DOHH2 (cell line): Measurements from ENCODE around the gene SESN1.

Source experiments
- H3F3A ChIP-seq: fragments of 200-600 bp; sonication (generic), shearing (Covaris generic); 2 replicates; pipeline ENCODE4 v1.6.0; 2016; ENCODE audit warnings: antibody characterized with exemption, mild to moderate bottlenecking; ENCODE audit not compliant: control insufficient read depth, insufficient read depth
- H3K27ac ChIP-seq: fragments of 200-600 bp; sonication (generic); 2 replicates; pipeline ENCODE4 v1.5.1; 2014; ENCODE audit warnings: low read depth, mild to moderate bottlenecking, low read length, moderate library complexity
- H3K27me3 ChIP-seq: fragments of 200-600 bp; sonication (generic); 2 replicates; pipeline ENCODE4 v1.6.1; 2014; ENCODE audit warnings: mild to moderate bottlenecking, low read length, mixed read lengths; ENCODE audit not compliant: control insufficient read depth
- H3K36me3 ChIP-seq: fragments of 200-600 bp; sonication (generic); 2 replicates; pipeline ENCODE4 v1.6.1; 2014; ENCODE audit warnings: mild to moderate bottlenecking, low read length, moderate library complexity, mixed read lengths; ENCODE audit not compliant: control insufficient read depth
- H3K4me1 ChIP-seq: fragments of 200-600 bp; sonication (generic); 2 replicates; pipeline ENCODE4 v1.6.1; 2014; ENCODE audit warnings: mild to moderate bottlenecking, low read length, mixed read lengths; ENCODE audit not compliant: control insufficient read depth
- H3K4me2 ChIP-seq: fragments of 200-600 bp; sonication (generic); 2 replicates; pipeline ENCODE4 v1.6.0; 2014; ENCODE audit warnings: mild to moderate bottlenecking, low read length, moderate library complexity
- H3K4me3 ChIP-seq: fragments of 200-600 bp; sonication (generic); 2 replicates; pipeline ENCODE4 v1.5.1; 2014; ENCODE audit warnings: mild to moderate bottlenecking, low read length, mixed read lengths
- H3K79me2 ChIP-seq: fragments of 200-600 bp; sonication (generic); 2 replicates; pipeline ENCODE4 v1.6.1; 2014; ENCODE audit warnings: mild to moderate bottlenecking, low read length, mixed read lengths; ENCODE audit not compliant: control insufficient read depth
- H3K9me2 ChIP-seq: fragments of 200-600 bp; sonication (generic); replicated peaks from 2 replicates; pipeline ENCODE4 v1.6.1; 2014; ENCODE audit warnings: mild to moderate bottlenecking, low read length, mixed read lengths; ENCODE audit not compliant: control insufficient read depth
- H3K9me3 ChIP-seq: fragments of 200-600 bp; sonication (generic); 2 replicates; pipeline ENCODE4 v1.6.1; 2014; ENCODE audit warnings: antibody characterized with exemption, low read length, mixed read lengths; ENCODE audit not compliant: control insufficient read depth, insufficient read depth
- H4K20me1 ChIP-seq: fragments of 200-600 bp; sonication (generic); 2 replicates; pipeline ENCODE4 v1.6.0; 2014; ENCODE audit warnings: low read depth, mild to moderate bottlenecking, antibody characterized with exemption, low read length, moderate library complexity; ENCODE audit not compliant: control insufficient read depth, insufficient read depth
- CTCF ChIP-seq: fragments of 200-600 bp; sonication (generic); IDR thresholded peaks from one replicate; pipeline ENCODE4 v1.5.1; 2014; ENCODE audit warnings: antibody characterized with exemption, mild to moderate bottlenecking, low read depth, low read length; ENCODE audit not compliant: poor library complexity, severe bottlenecking
- EZH2phosphoT487 ChIP-seq: fragments of 200-600 bp; sonication (generic); IDR thresholded peaks from 2 replicates; pipeline ENCODE4 v1.6.1; 2017; ENCODE audit warnings: borderline replicate concordance, mild to moderate bottlenecking, antibody characterized with exemption, low read length, moderate library complexity, mixed read lengths

Gene SESN1

GRCh38 chr6:108951351-108951953 is 143.2 kb downstream of the SESN1 start:
- H3K79me2 ChIP-seq: no peaks in the 10 kb centered on the region
- no peaks in the 10 kb centered on the region for H3K36me3 ChIP-seq
- H3K4me3 ChIP-seq: no peak overlapping the region
- H3K9me3 ChIP-seq: no peaks in the 10 kb centered on the region
- 0 out of 2 replicates have a peak, but pooled peaks cover 4% of the 10 kb centered on the region for H3K27me3 ChIP-seq
- no peaks in the 10 kb centered on the region for H3K4me1 ChIP-seq
- TF ChIP-seq EZH2phosphoT487 (no peak), CTCF (no peak)
- H3F3A ChIP-seq: no peaks in the 10 kb centered on the region
- no peak overlapping the region for H3K27ac ChIP-seq
- no peaks in the 10 kb centered on the region for H4K20me1 ChIP-seq
- H3K9me2 ChIP-seq: no peaks in the 10 kb centered on the region
- no peak overlapping the region for H3K4me2 ChIP-seq

- no peak overlapping the region for H3K4me2 ChIP-seq
- H4K20me1 ChIP-seq: no peaks in the 10 kb centered on the region
- H3K79me2 ChIP-seq: no peaks in the 10 kb centered on the region
- TF ChIP-seq EZH2phosphoT487: no peak
- no peak for TF ChIP-seq CTCF
- H3K36me3 ChIP-seq: no peaks in the 10 kb centered on the region
- H3K9me3 ChIP-seq: no peaks in the 10 kb centered on the region
- no peaks in the 10 kb centered on the region for H3K4me1 ChIP-seq
- no peak overlapping the region for H3K4me3 ChIP-seq
- no peak overlapping the region for H3K27ac ChIP-seq
- no peaks in the 10 kb centered on the region for H3F3A ChIP-seq
- no peaks in the 10 kb centered on the region for H3K9me2 ChIP-seq
- H3K27me3 ChIP-seq: 0 out of 2 replicates have a peak, but pooled peaks cover 4% of the 10 kb centered on the region
These were observed 146.4 kb downstream of the SESN1 start for GRCh38 chr6:108948181-108948661.

GRCh38 chr6:108947114-108947854 is 147.4 kb downstream of the SESN1 start:
- Histone ChIP-seq H3K4me2 (no peak overlapping the region), H3K9me3 (no peaks in the 10 kb centered on the region), H4K20me1 (no peaks in the 10 kb centered on the region), H3F3A (no peaks in the 10 kb centered on the region), H3K36me3 (no peaks in the 10 kb centered on the region), H3K4me3 (no peak overlapping the region), H3K9me2 (no peaks in the 10 kb centered on the region), H3K79me2 (no peaks in the 10 kb centered on the region), H3K27ac (no peak overlapping the region), H3K27me3 (0 out of 2 replicates have a peak, but pooled peaks cover 6% of the 10 kb centered on the region), H3K4me1 (peaks cover 5% of the 10 kb centered on the region; the same call in 1 of the 2 replicates)
- TF ChIP-seq EZH2phosphoT487: no peak
- TF ChIP-seq CTCF: no peak
